CD4-positive, alpha-beta T cell treated with Interleukin-6 for 4 hours (primary cell): ENCODE measurements around the gene FAM120B.

Experiments used
- DNase-seq: peaks from one replicate; pipeline ENCODE4 v3.0.0-alpha.2; 2020; ENCODE audit warnings: mixed read lengths

Gene FAM120B

GRCh38 chr6:170288091-170288631 lies 18.4 kb upstream of the FAM120B start:
- DNase-seq, result no peak

GRCh38 chr6:170288852-170289179 lies 17.7 kb upstream of the FAM120B start:
- DNase-seq, result no peak

- DNase-seq, result peak; percentile 44
Measured at GRCh38 chr6:170289180-170289931, 17.2 kb upstream of the FAM120B start.

- no peak for DNase-seq
Measured at GRCh38 chr6:170289951-170290295, 16.6 kb upstream of the FAM120B start.

- peak; percentile 49 for DNase-seq
Measured at GRCh38 chr6:170290296-170291128, 16.0 kb upstream of the FAM120B start, which contains the start of gene DLL1. Gene DLL1, minus strand, starts transcription at chr6:170291078. Its CDS starts 939 bp downstream, at chr6:170290139.

GRCh38 chr6:170291271-170292110 lies 15.1 kb upstream of the FAM120B start:
- peak; percentile 63 for DNase-seq

- DNase-seq, result no peak
Measured at GRCh38 chr6:170292111-170292406, 14.5 kb upstream of the FAM120B start.

GRCh38 chr6:170292407-170293158 lies 14.0 kb upstream of the FAM120B start:
- DNase-seq, result peak; percentile 39

- DNase-seq, result no peak
Measured at GRCh38 chr6:170293341-170294231, 13.0 kb upstream of the FAM120B start.

- no peak for DNase-seq
Measured at GRCh38 chr6:170294298-170294730, 12.2 kb upstream of the FAM120B start.

- peak; percentile 7 for DNase-seq
Measured at GRCh38 chr6:170294813-170295509, 11.6 kb upstream of the FAM120B start.

GRCh38 chr6:170295510-170296422 lies 10.8 kb upstream of the FAM120B start:
- peak; percentile 58 for DNase-seq

- DNase-seq, result no peak
Measured at GRCh38 chr6:170296423-170296745, 10.2 kb upstream of the FAM120B start.

GRCh38 chr6:170296746-170297575 lies 9.6 kb upstream of the FAM120B start:
- DNase-seq, result no peak

GRCh38 chr6:170297576-170298330 lies 8.8 kb upstream of the FAM120B start:
- DNase-seq, result no peak

GRCh38 chr6:170298688-170299087 lies 7.9 kb upstream of the FAM120B start:
- no peak for DNase-seq

- no peak for DNase-seq
Measured at GRCh38 chr6:170301184-170301583, 5.4 kb upstream of the FAM120B start.

GRCh38 chr6:170305805-170306323 lies 694 bp upstream of the FAM120B start:
- DNase-seq, result no peak
